Spinal cord (tissue), 10 donors: ENCODE measurements around the gene DDX17. TPM values are rescaled to one million over a fixed set of nuclear protein-coding genes. Genes with fewer than 3 reads are reported as not detected.
"Not testable (repeated sequence)": the region's sequence is repeated elsewhere in the genome, so short reads cannot be mapped to it uniquely, and the experiment has no call there.

ENCODE experiments used
- DNase-seq, 6 donors: peaks; one replicate each; pipeline versions ENCODE4 v3.0.0 to v3.0.0-alpha.2; 2013 to 2015; ENCODE audit warnings: low spot score in 6 of 6, low read depth in 4 of 6
- H3K27ac ChIP-seq: one replicate; pipeline ENCODE4 v1.5.1; 2013; ENCODE audit warnings: low read depth, low read length, control low read depth
- H3K27me3 ChIP-seq: one replicate; pipeline ENCODE4 v1.6.1; 2013; ENCODE audit warnings: low read length; ENCODE audit not compliant: control insufficient read depth, insufficient read depth
- H3K36me3 ChIP-seq: one replicate; pipeline ENCODE4 v1.6.1; 2013; ENCODE audit warnings: low read length; ENCODE audit not compliant: control insufficient read depth, insufficient read depth
- H3K4me1 ChIP-seq: one replicate; pipeline ENCODE4 v1.6.1; 2013; ENCODE audit warnings: low read length; ENCODE audit not compliant: control insufficient read depth, insufficient read depth
- H3K4me3 ChIP-seq: one replicate; pipeline ENCODE4 v1.5.1; 2013; ENCODE audit warnings: low read depth, low read length, control low read depth
- H3K9me3 ChIP-seq: one replicate; pipeline ENCODE4 v1.6.1; 2013; ENCODE audit warnings: low read length; ENCODE audit not compliant: control insufficient read depth, insufficient read depth
- WGBS: methylation state at CpG from one replicate; pipeline ENCODE4 v1.1.5; 2013; ENCODE audit warnings: missing lambda C conversion rate; ENCODE audit not compliant: insufficient coverage; 5-methylcytosine and 5-hydroxymethylcytosine counted together
- polyA plus RNA-seq, 2 donors: library from polyadenylated mRNA; unstranded; fragments of 120-200 nt; gene quantifications; one replicate each; pipeline ENCODE4 v1.2.1, GENCODE V29; 2013; ENCODE audit not compliant: insufficient read length in 2 of 2
- total RNA-seq, 2 donors: library from RNA; depleted of rRNA in 1 of 2; stranded (reverse); fragments of 120-200 nt in 1 of 2; fragments of >200 nt in 1 of 2; gene quantifications; one replicate each; pipeline versions ENCODE4 v1.2.3 to v1.2.4, GENCODE V29; 2013 to 2014
- donor health status: healthy.

Gene DDX17
- total and polyA plus RNA-seq, 4 donors, result 546 to 606 (median 578) TPM

- no peak overlapping the region for H3K4me3 ChIP-seq
- no peaks in the 10 kb centered on the region for H3K27me3 ChIP-seq
- peaks cover 37% of the 10 kb centered on the region for H3K36me3 ChIP-seq
- H3K9me3 ChIP-seq, result no peaks in the 10 kb centered on the region
- 100% methylated on average over 2 of the region's 6 CpGs for WGBS
- DNase-seq, result no peak
- no peaks in the 10 kb centered on the region for H3K4me1 ChIP-seq
- H3K27ac ChIP-seq, result no peak overlapping the region
Measured at GRCh38 chr22:38482662-38483308, 23.3 kb downstream of the DDX17 start.

GRCh38 chr22:38481871-38482332, 24.2 kb downstream of the DDX17 start:
- H3K4me1 ChIP-seq, result no peaks in the 10 kb centered on the region
- no peaks in the 10 kb centered on the region for H3K9me3 ChIP-seq
- H3K4me3 ChIP-seq, result no peak overlapping the region
- no peaks in the 10 kb centered on the region for H3K27me3 ChIP-seq
- DNase-seq, result no peak
- H3K36me3 ChIP-seq, result peaks cover 30% of the 10 kb centered on the region
- H3K27ac ChIP-seq, result no peak overlapping the region
- WGBS, result 72% methylated on average over 3 of the region's 8 CpGs

- Histone ChIP-seq H3K4me1 (no peaks in the 10 kb centered on the region), H3K36me3 (peaks cover 25% of the 10 kb centered on the region), H3K9me3 (no peaks in the 10 kb centered on the region), H3K27ac (no peak overlapping the region), H3K27me3 (no peaks in the 10 kb centered on the region), H3K4me3 (no peak overlapping the region)
- DNase-seq, result no peak
- 100% methylated on average over 2 of the region's 3 CpGs for WGBS
Measured at GRCh38 chr22:38481162-38481870, 24.8 kb downstream of the DDX17 start.

- Histone ChIP-seq H3K9me3 (no peaks in the 10 kb centered on the region), H3K4me1 (no peaks in the 10 kb centered on the region), H3K4me3 (no peak overlapping the region), H3K27ac (no peak overlapping the region), H3K27me3 (no peaks in the 10 kb centered on the region), H3K36me3 (peaks cover 15% of the 10 kb centered on the region)
- DNase-seq, result no peak
- 78% methylated on average over 1 of the region's 7 CpGs for WGBS
Measured at GRCh38 chr22:38479096-38479837, 26.8 kb downstream of the DDX17 start.

- Histone ChIP-seq H3K27me3 (no peaks in the 10 kb centered on the region), H3K36me3 (peaks cover 11% of the 10 kb centered on the region), H3K4me1 (no peaks in the 10 kb centered on the region), H3K9me3 (no peaks in the 10 kb centered on the region), H3K27ac (no peak overlapping the region), H3K4me3 (no peak overlapping the region)
- no peak for DNase-seq
- WGBS, result no CpG with 5 or more reads among the region's 1 CpG
Measured at GRCh38 chr22:38477585-38477984, 28.5 kb downstream of the DDX17 start.

- WGBS, result 49% methylated on average over 6 of the region's 10 CpGs
- DNase-seq, result no peak
- Histone ChIP-seq H3K9me3 (no peaks in the 10 kb centered on the region), H3K27ac (no peak overlapping the region), H3K4me1 (no peaks in the 10 kb centered on the region), H3K4me3 (no peak overlapping the region), H3K27me3 (peaks cover 4% of the 10 kb centered on the region), H3K36me3 (no peaks in the 10 kb centered on the region)
Measured at GRCh38 chr22:38474003-38474607, 32.0 kb downstream of the DDX17 start.

GRCh38 chr22:38471237-38471636, 34.9 kb downstream of the DDX17 start:
- WGBS, result 91% methylated on average over 6 of the region's 11 CpGs
- H3K27me3 ChIP-seq, result peaks cover 29% of the 10 kb centered on the region
- H3K9me3 ChIP-seq, result no peaks in the 10 kb centered on the region
- no peak overlapping the region for H3K4me3 ChIP-seq
- peaks cover 15% of the 10 kb centered on the region for H3K4me1 ChIP-seq
- H3K36me3 ChIP-seq, result no peaks in the 10 kb centered on the region
- H3K27ac ChIP-seq, result no peak overlapping the region
- no peak for DNase-seq

GRCh38 chr22:38470179-38470578, 35.9 kb downstream of the DDX17 start:
- Histone ChIP-seq H3K4me1 (peaks cover 15% of the 10 kb centered on the region), H3K27me3 (peaks cover 31% of the 10 kb centered on the region)
- H3K4me3 ChIP-seq, DNase-seq, H3K9me3 ChIP-seq, H3K27ac ChIP-seq, H3K36me3 ChIP-seq: not testable (repeated sequence)
- 95% methylated on average over 8 of the region's 10 CpGs for WGBS

GRCh38 chr22:38469306-38469781, 36.8 kb downstream of the DDX17 start:
- Histone ChIP-seq H3K36me3 (no peaks in the 10 kb centered on the region), H3K4me3 (no peak overlapping the region), H3K27me3 (peaks cover 31% of the 10 kb centered on the region), H3K4me1 (peaks cover 15% of the 10 kb centered on the region), H3K9me3 (no peaks in the 10 kb centered on the region), H3K27ac (no peak overlapping the region)
- no peak for DNase-seq
- WGBS, result 89% methylated on average over 4 of the region's 6 CpGs
